Spinal cord (tissue), 10 donors: ENCODE measurements around the gene C1QTNF6. TPM values are rescaled to one million over a fixed set of nuclear protein-coding genes. Genes with fewer than 3 reads are reported as not detected.

Source experiments
- DNase-seq, 6 donors: peaks; one replicate each; pipeline versions ENCODE4 v3.0.0 to v3.0.0-alpha.2; 2013 to 2015; ENCODE audit warnings: low spot score in 6 of 6, low read depth in 4 of 6
- H3K27ac ChIP-seq: one replicate; pipeline ENCODE4 v1.5.1; 2013; ENCODE audit warnings: low read depth, low read length, control low read depth
- H3K27me3 ChIP-seq: one replicate; pipeline ENCODE4 v1.6.1; 2013; ENCODE audit warnings: low read length; ENCODE audit not compliant: control insufficient read depth, insufficient read depth
- H3K36me3 ChIP-seq: one replicate; pipeline ENCODE4 v1.6.1; 2013; ENCODE audit warnings: low read length; ENCODE audit not compliant: control insufficient read depth, insufficient read depth
- H3K4me1 ChIP-seq: one replicate; pipeline ENCODE4 v1.6.1; 2013; ENCODE audit warnings: low read length; ENCODE audit not compliant: control insufficient read depth, insufficient read depth
- H3K4me3 ChIP-seq: one replicate; pipeline ENCODE4 v1.5.1; 2013; ENCODE audit warnings: low read depth, low read length, control low read depth
- H3K9me3 ChIP-seq: one replicate; pipeline ENCODE4 v1.6.1; 2013; ENCODE audit warnings: low read length; ENCODE audit not compliant: control insufficient read depth, insufficient read depth
- WGBS: methylation state at CpG from one replicate; pipeline ENCODE4 v1.1.5; 2013; ENCODE audit warnings: missing lambda C conversion rate; ENCODE audit not compliant: insufficient coverage; 5-methylcytosine and 5-hydroxymethylcytosine counted together
- polyA plus RNA-seq, 2 donors: library from polyadenylated mRNA; unstranded; fragments of 120-200 nt; gene quantifications; one replicate each; pipeline ENCODE4 v1.2.1, GENCODE V29; 2013; ENCODE audit not compliant: insufficient read length in 2 of 2
- total RNA-seq, 2 donors: library from RNA; depleted of rRNA in 1 of 2; stranded (reverse); fragments of 120-200 nt in 1 of 2; fragments of >200 nt in 1 of 2; gene quantifications; one replicate each; pipeline versions ENCODE4 v1.2.3 to v1.2.4, GENCODE V29; 2013 to 2014
- donor health status: healthy.

C1QTNF6 gene
- total and polyA plus RNA-seq, 4 donors, result 7.5 to 15.1 (median 12.9) TPM

DNA sequence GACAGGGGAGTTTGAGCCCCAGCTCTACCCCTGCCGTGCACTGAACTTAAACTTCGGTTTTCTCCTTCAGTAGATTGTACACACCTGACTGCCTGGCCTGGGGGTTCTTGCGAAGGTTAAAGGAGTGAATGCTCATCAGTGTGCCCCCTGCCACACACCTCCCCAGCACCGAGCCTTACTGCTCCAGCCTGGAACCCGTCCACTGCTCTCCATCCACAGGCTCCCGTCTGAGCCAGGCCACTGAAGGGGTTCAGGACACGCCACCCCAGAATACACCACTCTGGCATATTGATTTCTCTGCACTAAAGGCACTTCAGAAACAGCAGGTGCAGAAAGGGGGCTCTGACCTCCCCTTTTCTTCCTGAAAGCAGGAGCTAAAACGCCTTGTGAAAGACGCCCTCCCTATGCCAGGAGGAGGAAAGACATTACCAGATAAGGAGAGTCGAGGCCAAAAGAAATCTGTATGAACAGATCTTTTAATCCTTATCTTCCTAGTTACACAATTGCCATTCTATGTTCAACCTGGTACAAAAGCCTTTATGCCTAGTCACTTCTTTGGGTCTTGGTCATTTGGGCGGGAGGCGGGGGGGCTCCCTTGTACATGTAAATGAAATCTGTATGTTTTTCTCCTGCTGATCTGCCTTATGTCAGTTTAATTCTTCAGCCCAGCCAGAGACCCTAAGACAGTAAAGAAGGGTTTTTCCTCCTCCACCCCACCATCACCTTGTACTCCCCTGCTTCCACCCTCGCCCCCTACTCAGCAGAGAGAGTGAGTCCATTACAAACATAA is 26.1 kb upstream of the C1QTNF6 start:
- DNase-seq, result no peak
- 82% methylated on average over 8 of the region's 13 CpGs for WGBS
- Histone ChIP-seq H3K9me3 (no peaks in the 10 kb centered on the region), H3K36me3 (no peaks in the 10 kb centered on the region), H3K27ac (no peak overlapping the region), H3K4me3 (no peak overlapping the region), H3K27me3 (peaks cover 3% of the 10 kb centered on the region), H3K4me1 (peaks cover 18% of the 10 kb centered on the region)

DNA sequence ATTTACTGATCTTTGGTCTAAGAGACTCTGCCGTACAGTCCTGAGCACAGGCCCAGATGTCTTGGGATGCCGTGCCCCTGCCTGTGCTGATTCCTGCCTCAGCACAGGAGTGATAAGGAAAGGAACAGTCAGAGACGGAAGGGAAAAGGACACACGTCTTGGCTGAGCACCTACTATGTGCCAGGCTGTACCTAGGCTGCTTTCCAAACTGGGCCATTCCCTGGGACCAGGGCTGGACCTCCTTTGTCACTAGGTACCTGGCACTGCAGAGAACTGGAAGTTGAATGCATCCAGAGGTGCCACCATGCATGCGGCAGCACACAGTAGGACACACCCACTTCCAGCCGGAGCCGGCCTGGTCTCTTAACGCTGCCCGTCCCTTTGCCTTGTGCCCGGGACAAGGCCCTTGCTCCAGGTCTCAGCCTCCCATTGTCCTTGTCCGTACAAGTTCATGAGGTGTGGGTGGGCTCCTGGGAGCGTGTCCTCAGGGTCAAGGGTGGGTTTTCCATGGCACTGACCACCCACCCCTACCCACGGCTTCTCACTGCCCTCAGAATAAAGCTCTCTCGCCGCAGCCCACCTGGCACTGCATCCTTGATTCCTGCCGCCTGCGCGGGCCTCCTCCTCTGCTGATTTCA is 25.3 kb upstream of the C1QTNF6 start:
- peaks cover 18% of the 10 kb centered on the region for H3K4me1 ChIP-seq
- WGBS, result 88% methylated on average over 9 of the region's 18 CpGs
- H3K27ac ChIP-seq, result no peak overlapping the region
- peaks cover 3% of the 10 kb centered on the region for H3K27me3 ChIP-seq
- no peak overlapping the region for H3K4me3 ChIP-seq
- no peaks in the 10 kb centered on the region for H3K36me3 ChIP-seq
- no peak for DNase-seq
- no peaks in the 10 kb centered on the region for H3K9me3 ChIP-seq

GRCh38 chr22:37212174-37212906 is 24.3 kb upstream of the C1QTNF6 start, which contains the start of gene SSTR3:
Gene SSTR3 (minus strand): TSS chr22:37212477. CDS start chr22:37207803, 4,674 bp downstream.
- peak in 2 of 6 donors; percentile 24 to 38 for DNase-seq
- H3K9me3 ChIP-seq, result no peaks in the 10 kb centered on the region
- 8% methylated on average over 23 of the region's 23 CpGs for WGBS
- no peak within 1 kb of the TSS for H3K27ac ChIP-seq
- no peaks in the 10 kb centered on the region for H3K36me3 ChIP-seq
- H3K4me1 ChIP-seq, result peaks cover 18% of the 10 kb centered on the region
- peaks cover 3% of the 10 kb centered on the region for H3K27me3 ChIP-seq
- H3K4me3 ChIP-seq, result no peak within 1 kb of the TSS

DNA sequence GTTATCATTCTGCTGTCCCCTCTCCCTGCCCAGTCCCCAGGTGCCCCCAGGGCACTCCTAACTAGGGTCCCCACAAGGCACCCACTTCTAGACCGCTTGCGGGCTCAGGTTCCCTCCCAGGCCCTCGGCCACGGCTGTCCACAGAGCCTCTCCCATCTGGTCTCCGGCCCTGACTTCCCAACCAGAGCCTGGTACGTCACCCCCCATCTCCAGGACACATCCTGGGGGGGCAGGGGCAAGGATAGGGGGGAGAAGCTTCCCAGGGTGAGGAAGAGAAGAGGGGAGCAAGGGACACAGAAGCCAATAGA is 23.8 kb upstream of the C1QTNF6 start:
- DNase-seq, result no peak
- H3K4me1 ChIP-seq, result peaks cover 18% of the 10 kb centered on the region
- no peak overlapping the region for H3K27ac ChIP-seq
- peaks cover 2% of the 10 kb centered on the region for H3K36me3 ChIP-seq
- no peaks in the 10 kb centered on the region for H3K9me3 ChIP-seq
- H3K4me3 ChIP-seq, result no peak overlapping the region
- H3K27me3 ChIP-seq, result peaks cover 3% of the 10 kb centered on the region
- no CpG with 5 or more reads among the region's 6 CpGs for WGBS

GRCh38 chr22:37211075-37211865 is 23.2 kb upstream of the C1QTNF6 start:
- Histone ChIP-seq H3K4me1 (peaks cover 18% of the 10 kb centered on the region), H3K27me3 (peaks cover 3% of the 10 kb centered on the region), H3K36me3 (peaks cover 7% of the 10 kb centered on the region), H3K27ac (no peak overlapping the region), H3K9me3 (no peaks in the 10 kb centered on the region), H3K4me3 (no peak overlapping the region)
- no peak for DNase-seq
- WGBS, result 87% methylated on average over 22 of the region's 24 CpGs

DNA sequence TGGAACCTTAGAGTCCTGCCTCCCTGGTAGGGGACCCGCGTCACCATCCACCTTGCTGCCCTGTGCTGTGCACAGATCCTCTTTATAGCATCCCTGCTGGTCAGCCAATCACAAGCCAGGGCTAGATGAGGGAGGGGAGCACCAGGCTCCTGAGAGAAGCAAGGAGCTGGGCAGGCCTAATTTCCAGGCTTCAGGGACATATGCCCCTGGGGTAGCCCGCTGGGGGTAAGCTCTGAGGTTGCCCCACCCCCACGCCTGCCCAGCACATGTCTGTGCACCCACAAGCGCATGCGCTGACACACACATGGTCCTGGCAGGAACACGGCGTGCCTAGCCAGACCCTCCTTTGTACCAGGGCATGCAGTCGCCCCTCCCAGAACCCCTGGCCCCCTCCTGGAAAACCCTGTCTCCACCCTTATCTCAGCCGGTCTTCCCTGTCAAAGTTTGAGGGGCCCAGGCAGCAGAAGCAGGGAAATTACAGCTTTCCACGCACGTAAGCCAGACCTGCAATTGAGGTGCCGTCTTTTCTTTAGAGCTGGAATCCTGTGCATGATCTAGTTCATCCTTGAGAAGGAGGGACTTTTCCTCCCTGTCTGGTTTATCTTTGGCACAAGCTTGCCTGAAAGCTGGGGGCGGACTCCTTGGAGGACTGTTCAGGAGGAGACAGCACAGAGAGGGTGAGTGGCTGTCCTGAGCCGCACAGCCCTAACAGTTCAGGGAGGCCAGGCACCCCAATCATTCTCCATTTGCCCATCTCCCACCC is 22.2 kb upstream of the C1QTNF6 start:
- no peaks in the 10 kb centered on the region for H3K9me3 ChIP-seq
- no peak overlapping the region for H3K27ac ChIP-seq
- no peak overlapping the region for H3K4me3 ChIP-seq
- 73% methylated on average over 15 of the region's 15 CpGs for WGBS
- H3K27me3 ChIP-seq, result peaks cover 3% of the 10 kb centered on the region
- peak in 1 of 6 donors; percentile 8 for DNase-seq
- H3K4me1 ChIP-seq, result peaks cover 18% of the 10 kb centered on the region
- peaks cover 7% of the 10 kb centered on the region for H3K36me3 ChIP-seq

GRCh38 chr22:37209140-37209845 is 21.2 kb upstream of the C1QTNF6 start:
- Histone ChIP-seq H3K4me1 (peaks cover 18% of the 10 kb centered on the region), H3K36me3 (peaks cover 7% of the 10 kb centered on the region), H3K4me3 (no peak overlapping the region), H3K9me3 (no peaks in the 10 kb centered on the region), H3K27ac (no peak overlapping the region), H3K27me3 (peaks cover 3% of the 10 kb centered on the region)
- no peak for DNase-seq
- WGBS, result 79% methylated on average over 7 of the region's 9 CpGs

DNA sequence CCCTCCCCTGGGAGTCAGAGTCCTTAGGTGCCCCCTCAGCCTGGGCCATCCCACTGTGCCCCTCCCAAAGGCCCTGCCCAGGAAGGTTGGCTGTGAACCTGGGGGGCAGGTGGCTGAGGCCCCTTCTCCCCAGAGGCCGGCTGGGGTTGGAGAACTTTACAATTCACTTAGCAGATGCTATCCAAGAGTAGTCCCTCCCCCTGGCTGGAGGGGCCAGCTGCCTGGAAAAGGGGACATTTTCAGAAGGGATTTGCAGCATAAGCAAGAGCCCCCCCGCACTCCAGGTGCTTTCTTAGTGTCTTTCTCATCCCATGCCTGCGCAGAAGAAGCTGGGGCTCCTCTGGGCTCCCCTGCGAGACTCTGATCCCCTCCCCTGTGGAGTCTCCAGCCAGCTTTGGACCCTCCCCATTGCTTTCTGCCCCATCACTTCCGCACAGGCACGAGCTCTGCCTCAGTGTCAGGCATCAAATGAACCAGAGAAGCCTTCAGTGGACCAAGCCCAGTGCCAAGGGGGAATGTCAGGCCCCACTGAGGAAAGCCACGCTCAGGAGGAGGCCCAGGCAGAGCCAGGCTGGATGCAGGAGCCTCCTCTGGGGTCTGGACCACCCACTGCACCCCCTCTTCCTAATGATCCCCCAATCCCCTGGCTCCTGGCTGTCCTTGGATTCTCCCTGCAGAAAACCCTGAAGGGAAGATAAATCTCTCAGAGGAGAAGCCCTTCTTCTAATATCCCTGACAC is 20.5 kb upstream of the C1QTNF6 start:
- H3K4me1 ChIP-seq, result peaks cover 18% of the 10 kb centered on the region
- no peaks in the 10 kb centered on the region for H3K9me3 ChIP-seq
- H3K27ac ChIP-seq, result no peak overlapping the region
- no peak overlapping the region for H3K4me3 ChIP-seq
- H3K27me3 ChIP-seq, result peaks cover 2% of the 10 kb centered on the region
- 71% methylated on average over 6 of the region's 7 CpGs for WGBS
- H3K36me3 ChIP-seq, result peaks cover 7% of the 10 kb centered on the region
- DNase-seq, result no peak
